GM19193 (cell line): ENCODE data around the gene SMKR1.

Experiments used
- POLR2A ChIP-seq: IDR thresholded peaks from 4 replicates; pipeline ENCODE4 v1.6.1; 2011; ENCODE audit not compliant: insufficient read depth, insufficient read length; ENCODE audit errors: extremely low read depth

The SMKR1 gene

DNA sequence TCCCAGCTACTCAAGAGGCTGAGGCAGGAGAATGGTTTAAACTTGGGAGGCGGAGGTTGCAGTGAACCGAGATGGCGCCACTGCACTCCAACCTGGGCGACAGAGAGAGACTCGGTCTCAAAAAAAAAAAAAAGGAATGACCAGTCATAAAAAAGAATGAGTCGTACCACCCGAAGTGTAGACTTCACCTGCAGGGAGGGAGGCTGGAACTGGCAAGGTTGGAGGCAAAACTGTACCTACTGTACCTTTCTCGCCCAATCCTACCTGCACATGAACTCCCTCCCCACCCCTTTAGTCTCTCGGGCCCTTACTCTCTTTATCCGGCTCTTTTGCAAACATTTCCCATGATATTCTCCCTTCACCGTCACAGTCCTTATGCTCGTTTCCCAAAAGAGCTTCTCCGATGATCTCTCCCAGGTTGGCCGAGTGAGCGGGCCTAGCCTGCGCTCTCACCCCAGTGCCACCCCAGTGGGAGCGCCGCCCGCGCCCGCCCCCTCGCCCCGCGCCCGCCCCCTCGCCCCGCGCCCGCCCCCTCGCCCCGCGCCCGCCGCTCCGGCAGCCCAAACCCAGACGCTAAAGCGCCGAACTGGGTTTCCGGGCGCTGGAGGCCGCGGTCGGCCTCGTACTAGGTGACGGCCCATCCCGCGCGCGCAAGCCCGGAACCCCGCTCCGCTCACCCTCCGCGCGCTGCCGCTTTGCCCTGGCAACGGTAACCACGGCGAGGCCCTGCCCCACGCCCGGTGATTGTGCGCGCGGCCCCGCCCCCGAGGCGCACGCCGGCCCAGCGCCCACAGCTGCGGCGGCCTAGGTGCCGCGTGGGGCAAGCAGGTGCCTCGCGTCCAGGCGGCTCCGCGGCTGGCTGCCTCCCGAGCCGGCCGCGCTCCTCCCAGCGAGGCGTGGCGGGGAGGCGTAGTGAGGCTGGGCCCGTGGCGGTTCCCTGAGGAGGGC lies at the start of gene SMKR1:
TSS of gene SMKR1 (plus strand) at position 772 of the 948 bp plus-strand sequence. CDS start 294 bp downstream, outside the sequence.
- TF ChIP-seq POLR2A: peak; percentile 46

GRCh38 chr7:129452589-129453231 lies 49.6 kb upstream of the SMKR1 start:
- no peak for TF ChIP-seq POLR2A

- no peak for TF ChIP-seq POLR2A
Observed at GRCh38 chr7:129453510-129454248, 48.7 kb upstream of the SMKR1 start.

DNA sequence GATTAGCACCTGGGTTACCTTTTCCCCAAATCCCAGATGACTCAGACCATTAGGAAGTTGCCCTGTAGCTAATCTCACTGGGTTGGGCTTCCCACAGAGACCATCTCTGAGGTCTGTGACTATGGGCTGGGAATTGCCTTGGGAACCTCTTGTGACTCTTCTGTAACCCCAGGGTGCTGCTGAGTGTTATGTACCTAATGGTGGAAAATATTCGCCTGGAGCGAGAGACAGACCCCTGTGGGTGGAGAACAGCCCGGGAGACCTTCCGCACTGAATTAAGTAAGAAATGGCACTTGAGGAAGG lies 48.1 kb upstream of the SMKR1 start:
- no peak for TF ChIP-seq POLR2A

DNA sequence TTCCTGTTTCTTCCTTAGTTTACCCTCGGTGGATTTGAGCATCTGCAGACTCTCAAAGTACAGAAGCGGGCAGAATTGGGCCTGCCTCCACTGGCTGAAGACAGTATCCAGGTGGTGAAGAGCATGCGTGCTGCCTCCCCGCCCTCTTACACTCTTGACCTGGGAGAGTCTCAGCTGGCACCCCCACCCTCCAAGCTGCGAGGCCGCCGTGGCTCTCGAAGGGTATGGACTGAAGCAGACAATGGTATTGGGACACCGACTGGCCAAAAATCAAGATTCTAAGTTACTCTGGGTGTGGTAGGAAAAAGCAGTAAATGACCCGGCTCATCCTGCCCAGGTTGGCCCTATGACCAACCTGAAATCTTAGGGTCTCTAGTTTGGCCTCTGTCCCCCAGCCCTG lies 45.9 kb upstream of the SMKR1 start:
- no peak for TF ChIP-seq POLR2A

- TF ChIP-seq POLR2A: no peak
Observed at GRCh38 chr7:129457101-129457500, 45.2 kb upstream of the SMKR1 start.

GRCh38 chr7:129458171-129458570 lies 44.2 kb upstream of the SMKR1 start:
- no peak for TF ChIP-seq POLR2A

DNA sequence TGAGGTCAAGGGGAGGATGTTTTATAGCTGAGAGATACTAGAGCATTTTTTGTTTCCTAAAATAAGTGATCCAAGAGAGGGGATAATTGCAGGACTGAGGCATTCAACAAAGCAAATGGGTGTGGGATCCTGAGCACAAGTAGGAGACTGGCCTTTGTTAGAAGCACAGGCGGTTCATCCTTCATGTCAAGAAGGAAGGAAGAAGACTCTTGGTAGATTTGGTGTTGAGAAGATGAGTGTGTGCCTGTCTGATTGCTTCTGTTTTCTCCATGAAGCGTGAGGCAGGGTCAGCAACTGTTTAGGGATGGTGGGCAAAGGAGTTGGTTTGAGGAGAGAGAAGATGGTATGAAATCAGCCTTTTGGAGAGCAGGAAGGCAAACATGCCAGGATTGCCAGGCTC lies 40.5 kb upstream of the SMKR1 start:
- no peak for TF ChIP-seq POLR2A

DNA sequence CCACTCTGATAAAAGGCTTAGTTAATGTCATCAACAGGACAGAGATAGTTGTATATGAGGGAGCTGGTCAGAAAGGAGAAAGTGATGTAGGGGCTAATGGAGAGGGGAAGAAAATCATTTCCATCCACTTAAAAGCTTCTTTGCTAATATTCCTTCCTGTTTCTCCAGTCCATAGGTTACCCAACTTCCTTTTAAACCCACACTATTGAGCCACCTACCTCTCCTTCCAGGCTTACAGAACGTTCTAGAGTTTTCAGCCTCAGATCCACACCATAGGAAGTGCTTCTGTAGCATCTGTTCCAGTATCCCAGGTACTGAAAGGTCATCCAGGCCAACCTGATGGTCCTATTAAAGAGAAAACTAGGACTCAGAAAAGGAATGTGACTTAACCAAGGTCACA lies 39.9 kb upstream of the SMKR1 start:
- no peak for TF ChIP-seq POLR2A

DNA sequence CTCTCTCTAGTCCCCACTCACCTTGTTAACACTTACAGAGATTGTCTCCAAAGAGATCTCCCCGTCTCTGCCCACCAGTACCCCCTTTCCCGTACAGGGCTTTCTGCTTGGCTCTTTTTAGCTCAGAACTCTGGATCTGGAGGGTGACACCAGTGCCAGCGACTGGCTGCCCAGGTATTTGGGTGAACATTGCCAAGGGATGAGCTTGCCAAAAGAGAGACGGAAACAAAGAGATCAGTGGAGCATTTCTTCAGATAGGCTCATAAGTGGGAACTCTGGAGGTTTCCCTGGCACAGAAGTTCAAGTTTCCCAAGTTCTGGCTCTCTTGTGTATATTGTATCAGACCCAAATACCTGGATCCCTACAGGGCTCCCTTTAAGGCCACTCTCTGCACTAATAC lies 38.1 kb upstream of the SMKR1 start:
- no peak for TF ChIP-seq POLR2A

- no peak for TF ChIP-seq POLR2A
Observed at GRCh38 chr7:129465080-129465479, 37.3 kb upstream of the SMKR1 start.

GRCh38 chr7:129466796-129467195 lies 35.5 kb upstream of the SMKR1 start:
- TF ChIP-seq POLR2A: no peak

GRCh38 chr7:129468087-129468486 lies 34.2 kb upstream of the SMKR1 start:
- no peak for TF ChIP-seq POLR2A

GRCh38 chr7:129468547-129468946 lies 33.8 kb upstream of the SMKR1 start:
- no peak for TF ChIP-seq POLR2A

DNA sequence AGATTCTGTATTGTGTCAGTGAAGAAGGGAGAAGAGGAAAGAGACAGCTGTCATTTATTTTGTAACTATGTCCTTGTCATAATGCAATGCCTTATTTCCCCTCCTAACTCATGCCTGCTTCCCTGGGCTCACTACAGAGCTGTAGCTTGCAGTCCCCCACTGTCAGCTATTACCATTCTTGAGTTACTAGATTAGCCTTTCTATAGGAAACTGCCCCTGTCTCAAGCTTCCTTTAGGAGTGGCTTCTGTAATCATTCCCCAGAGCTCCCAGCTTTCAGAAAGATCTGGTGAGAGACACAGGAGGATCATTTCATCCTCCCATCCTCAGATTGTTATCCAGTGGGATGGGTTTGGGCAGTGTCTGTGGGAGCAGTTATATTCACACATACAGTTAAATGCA lies 32.4 kb upstream of the SMKR1 start:
- TF ChIP-seq POLR2A: no peak
